Stimulated activated CD4-positive, alpha-beta T cell treated with anti-CD3 and anti-CD28 coated beads, Interleukin-1b, Interleukin-23, amount 100 ng/mL, for 1 hour (primary cell): Measurements from ENCODE around the gene TOGARAM2.
"Not testable (repeated sequence)": the region's sequence is repeated elsewhere in the genome, so short reads cannot be mapped to it uniquely, and the experiment has no call there.

Source experiments
- DNase-seq, 2 donors: peaks; one replicate each; pipeline ENCODE4 v3.0.0-alpha.2; 2020; ENCODE audit warnings: low read depth in 2 of 2

TOGARAM2 gene

GRCh38 chr2:28977176-28977875 is 3.8 kb upstream of the TOGARAM2 start:
- DNase-seq, result no peak

- not testable (repeated sequence) for DNase-seq
These were observed 3.1 kb upstream of the TOGARAM2 start for GRCh38 chr2:28978001-28978400.

- no peak for DNase-seq
These were observed 2.5 kb upstream of the TOGARAM2 start for GRCh38 chr2:28978606-28979005.

- DNase-seq, result no peak
These were observed 2.1 kb upstream of the TOGARAM2 start for GRCh38 chr2:28979041-28979440.

- no peak for DNase-seq
These were observed 1.3 kb upstream of the TOGARAM2 start for GRCh38 chr2:28979576-28980366.

GRCh38 chr2:28980368-28981015 is 606 bp upstream of the TOGARAM2 start:
- no peak for DNase-seq

- DNase-seq, result no peak
These were observed 700 bp downstream of the TOGARAM2 start for GRCh38 chr2:28981620-28982376.

GRCh38 chr2:28982381-28982950 is 1.4 kb downstream of the TOGARAM2 start:
- no peak for DNase-seq

GRCh38 chr2:28986429-28986828 is 5.3 kb downstream of the TOGARAM2 start:
- no peak for DNase-seq

GRCh38 chr2:28989973-28990372 is 8.9 kb downstream of the TOGARAM2 start:
- DNase-seq, result no peak

GRCh38 chr2:28990445-28990844 is 9.3 kb downstream of the TOGARAM2 start:
- no peak for DNase-seq

GRCh38 chr2:28991021-28991420 is 9.9 kb downstream of the TOGARAM2 start:
- DNase-seq, result no peak

GRCh38 chr2:28991460-28991859 is 10.4 kb downstream of the TOGARAM2 start:
- DNase-seq, result no peak

- DNase-seq, result no peak
These were observed 12.3 kb downstream of the TOGARAM2 start for GRCh38 chr2:28993206-28993960.

GRCh38 chr2:28994074-28994473 is 13.0 kb downstream of the TOGARAM2 start:
- DNase-seq, result no peak

- no peak for DNase-seq
These were observed 13.6 kb downstream of the TOGARAM2 start for GRCh38 chr2:28994679-28995078.

- no peak for DNase-seq
These were observed 15.0 kb downstream of the TOGARAM2 start for GRCh38 chr2:28995765-28996750.

- DNase-seq, result no peak
These were observed 16.2 kb downstream of the TOGARAM2 start for GRCh38 chr2:28997237-28997846.
